Tibial nerve (tissue), 4 donors: ENCODE data around the gene BCL2L13.

Experiments used
- EP300 ChIP-seq, 2 donors: sonication (generic); formaldehyde crosslinking; IDR thresholded peaks; one replicate each; pipeline ENCODE4 v1.6.1; 2017; ENCODE audit warnings: antibody characterized with exemption in 2 of 2, mild to moderate bottlenecking in 1 of 2
- POLR2A ChIP-seq, 2 donors: fragments of 450-650 bp; IDR thresholded peaks; one replicate each; pipeline ENCODE4 v1.6.1; 2017; ENCODE audit warnings: antibody characterized with exemption in 2 of 2, mild to moderate bottlenecking in 2 of 2, moderate library complexity in 2 of 2
- TF ChIP-seq, protein P1 (sequence below), 5 experiments: fragments of 200-600 bp in 3 of 5; fragments of 450-650 bp in 2 of 5; sonication (generic) in 3 of 5; IDR thresholded peaks; one replicate each; pipeline ENCODE4 v1.5.1; 2016 to 2019; ENCODE audit warnings: antibody characterized with exemption in 5 of 5, mild to moderate bottlenecking in 3 of 5, moderate library complexity in 2 of 5

- TF ChIP-seq, protein P1, sequence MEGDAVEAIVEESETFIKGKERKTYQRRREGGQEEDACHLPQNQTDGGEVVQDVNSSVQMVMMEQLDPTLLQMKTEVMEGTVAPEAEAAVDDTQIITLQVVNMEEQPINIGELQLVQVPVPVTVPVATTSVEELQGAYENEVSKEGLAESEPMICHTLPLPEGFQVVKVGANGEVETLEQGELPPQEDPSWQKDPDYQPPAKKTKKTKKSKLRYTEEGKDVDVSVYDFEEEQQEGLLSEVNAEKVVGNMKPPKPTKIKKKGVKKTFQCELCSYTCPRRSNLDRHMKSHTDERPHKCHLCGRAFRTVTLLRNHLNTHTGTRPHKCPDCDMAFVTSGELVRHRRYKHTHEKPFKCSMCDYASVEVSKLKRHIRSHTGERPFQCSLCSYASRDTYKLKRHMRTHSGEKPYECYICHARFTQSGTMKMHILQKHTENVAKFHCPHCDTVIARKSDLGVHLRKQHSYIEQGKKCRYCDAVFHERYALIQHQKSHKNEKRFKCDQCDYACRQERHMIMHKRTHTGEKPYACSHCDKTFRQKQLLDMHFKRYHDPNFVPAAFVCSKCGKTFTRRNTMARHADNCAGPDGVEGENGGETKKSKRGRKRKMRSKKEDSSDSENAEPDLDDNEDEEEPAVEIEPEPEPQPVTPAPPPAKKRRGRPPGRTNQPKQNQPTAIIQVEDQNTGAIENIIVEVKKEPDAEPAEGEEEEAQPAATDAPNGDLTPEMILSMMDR (IDR thresholded peaks at IDR 0.05) = no peak
- TF ChIP-seq POLR2A (IDR thresholded peaks at IDR 0.05) (no peak), EP300 (IDR thresholded peaks at IDR 0.05) (no peak)
Observed at GRCh38 chr22:17753401-17753989, 114.9 kb downstream of the BCL2L13 start.
